NCI-H1417 treated with DMSO at 0.1 percent for 48 hours (cell line): Measurements from ENCODE around the gene MKI67.
"Not testable (repeated sequence)": the region's sequence is repeated elsewhere in the genome, so short reads cannot be mapped to it uniquely, and the experiment has no call there.

ENCODE experiments used
- DNase-seq: peaks from one replicate; lab custom pipeline; 2025; lab: John Stamatoyannopoulos, UW

The MKI67 gene

DNA sequence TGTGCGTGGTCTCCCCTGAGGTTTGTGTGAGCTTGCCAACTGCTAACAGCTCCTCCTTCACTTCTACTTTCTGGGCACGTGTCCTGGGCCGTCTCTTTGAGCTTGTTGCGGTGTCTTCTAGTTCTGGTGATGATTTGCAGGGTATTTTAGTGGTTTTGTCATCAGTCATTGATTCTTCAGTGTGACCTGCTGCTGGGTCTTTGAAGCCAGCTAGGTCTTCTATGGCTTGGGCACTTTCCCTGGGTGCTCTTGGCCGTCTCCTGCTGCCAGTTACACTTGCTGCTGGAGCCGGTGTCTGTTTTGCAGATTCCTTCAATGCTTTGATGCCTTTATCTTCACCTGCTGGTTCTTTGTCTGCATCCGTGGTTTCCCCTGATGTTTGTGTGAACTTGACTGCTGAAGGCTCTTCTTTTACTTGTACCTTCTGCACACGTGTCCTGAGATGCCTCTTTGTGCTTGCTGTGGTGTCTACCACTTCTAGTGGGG, 23.0 kb downstream of the MKI67 start:
- no peak for DNase-seq

DNA sequence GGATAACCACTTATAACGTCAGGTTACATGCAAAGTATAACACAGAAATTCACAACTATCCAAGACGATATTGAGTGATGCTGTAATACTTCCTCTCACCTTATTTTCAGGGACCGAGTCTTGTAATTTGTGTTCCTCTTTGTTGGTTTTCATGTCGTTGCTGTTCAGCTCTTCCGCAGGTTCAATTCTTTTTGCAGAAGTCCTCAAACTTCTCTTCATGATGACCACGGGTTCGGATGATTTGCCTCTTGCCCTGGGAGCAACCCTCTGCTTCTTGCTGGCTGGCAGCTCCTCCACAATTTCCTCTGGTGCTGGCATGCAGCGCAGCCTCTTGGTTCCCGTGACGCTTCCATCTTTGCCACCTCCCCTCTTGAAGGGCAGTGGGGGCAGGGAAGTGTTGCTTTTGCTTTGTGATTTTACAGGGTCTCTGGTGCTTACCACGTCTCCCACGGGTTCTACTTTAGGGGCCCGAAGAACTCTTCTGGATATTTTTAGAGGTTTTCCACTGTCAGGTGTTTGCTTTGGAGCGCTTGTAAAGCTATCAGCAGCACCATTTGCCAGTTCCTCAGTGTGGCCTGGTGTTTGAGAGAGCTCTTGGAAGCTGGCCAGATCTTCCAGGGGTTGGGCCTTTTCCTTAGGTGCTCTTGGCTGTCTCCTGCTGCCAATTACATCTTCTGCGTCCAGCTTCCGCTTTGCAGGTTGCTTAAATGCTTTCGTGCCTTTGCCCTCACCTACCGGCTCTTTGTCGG, 23.6 kb downstream of the MKI67 start:
- DNase-seq = no peak

DNA sequence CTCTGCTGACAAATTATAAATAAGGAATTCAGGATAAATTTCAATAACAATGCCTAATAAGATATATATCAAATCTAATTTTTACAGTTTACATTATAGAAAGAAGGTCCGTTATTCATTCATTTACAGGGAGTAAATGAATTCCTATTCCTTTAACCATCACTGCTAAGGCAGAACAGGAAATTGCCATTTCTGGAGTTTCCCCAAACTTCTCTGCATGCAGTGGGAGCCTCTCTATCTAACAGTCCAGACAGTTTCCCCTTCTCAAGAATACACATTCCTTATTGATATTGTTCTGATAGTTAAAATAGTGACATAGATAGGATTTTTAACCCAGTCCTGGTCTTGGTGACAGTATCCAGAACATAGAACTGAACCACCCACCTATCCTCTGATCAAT, 24.3 kb downstream of the MKI67 start:
- DNase-seq = no peak

DNA sequence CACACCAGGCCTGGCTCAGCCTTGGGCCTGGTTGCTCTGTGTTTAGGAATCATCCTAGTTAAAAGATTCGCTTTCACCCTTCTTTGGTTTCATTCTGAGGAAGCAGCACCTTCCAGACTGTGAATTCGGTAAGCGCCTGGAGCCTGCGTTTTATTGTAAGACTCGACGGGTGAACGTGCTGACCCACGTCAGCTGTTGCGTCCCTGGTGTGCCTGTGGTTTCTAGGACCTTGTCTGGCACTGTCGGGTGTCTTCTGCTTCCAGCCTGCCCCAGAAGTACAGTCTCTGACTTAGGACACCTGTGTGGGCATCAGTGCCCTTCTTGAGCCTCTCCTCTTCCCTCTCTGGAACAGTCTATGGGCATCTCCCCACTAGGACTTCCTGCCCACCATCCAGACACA, 26.3 kb downstream of the MKI67 start:
- DNase-seq = no peak

DNA sequence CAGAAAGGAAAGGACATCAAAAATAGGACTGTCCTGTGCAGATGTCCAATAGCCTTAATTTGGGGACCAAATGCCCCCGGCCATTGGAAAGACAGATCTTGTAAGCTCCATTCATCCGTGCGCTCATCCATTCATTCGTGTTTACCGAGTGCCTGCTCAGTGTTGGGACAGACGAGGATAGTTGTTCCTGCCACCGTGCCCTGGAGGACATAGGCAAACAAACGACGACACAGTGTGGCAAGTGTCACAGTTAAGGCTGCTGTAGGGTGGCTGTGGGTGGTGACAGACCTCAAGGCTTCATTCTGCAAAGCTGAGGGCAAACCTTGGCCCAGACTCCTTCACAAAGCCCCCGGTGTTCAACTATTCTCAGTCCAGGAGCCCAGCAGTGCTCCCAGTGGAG, 27.6 kb downstream of the MKI67 start:
- no peak for DNase-seq

DNA sequence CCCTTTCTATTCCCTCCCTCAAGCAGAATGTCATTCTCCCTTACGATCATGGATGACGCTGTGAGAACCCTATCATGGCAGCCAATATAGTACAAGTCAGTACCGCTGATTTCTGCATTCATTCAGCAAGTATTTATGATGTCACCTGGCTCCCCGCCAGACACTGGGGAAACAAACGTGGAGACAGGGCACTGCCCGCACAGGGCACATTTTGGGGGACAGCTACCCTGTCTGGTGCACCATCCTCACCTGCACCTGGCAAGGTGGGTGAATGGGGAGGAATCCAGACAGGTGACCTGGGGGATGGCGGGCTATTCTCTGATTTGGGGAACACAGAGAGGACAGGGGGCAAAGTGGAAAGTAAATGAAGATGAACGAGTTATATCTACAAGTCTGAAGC, 28.4 kb downstream of the MKI67 start:
- DNase-seq = no peak

DNA sequence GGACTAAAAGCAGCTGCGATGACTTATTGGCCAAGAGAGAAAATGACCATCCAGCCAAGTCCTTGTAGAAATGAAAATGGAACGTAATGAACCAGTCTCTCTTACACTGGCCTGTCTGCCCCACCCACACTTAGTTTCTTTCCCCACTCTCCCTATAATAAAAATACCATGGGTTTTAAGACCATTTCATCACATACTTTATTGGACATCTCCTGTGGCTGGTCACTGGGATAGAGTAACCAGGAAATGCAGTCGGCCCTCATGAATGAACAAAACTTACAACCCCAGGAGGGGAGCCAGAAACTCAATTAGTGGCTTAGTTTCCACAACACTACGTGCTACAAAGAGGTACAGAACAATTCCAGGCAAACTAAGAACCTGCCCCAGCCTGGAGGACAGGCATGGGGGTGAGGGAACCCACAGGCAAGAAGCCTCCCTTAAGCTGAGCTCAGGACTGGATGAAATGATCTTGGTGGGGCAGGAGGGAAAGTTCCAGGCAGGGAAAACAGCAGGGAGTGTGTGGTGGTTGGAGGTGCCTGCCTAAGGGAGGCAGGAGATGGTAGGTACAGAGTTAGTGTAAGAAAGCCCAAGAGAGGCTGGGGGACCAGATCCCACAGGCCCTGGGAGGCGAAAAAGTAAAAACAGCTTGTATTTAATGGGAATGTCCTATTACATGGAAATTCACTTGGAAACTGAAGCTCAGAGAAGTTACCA, 29.6 kb downstream of the MKI67 start:
- no peak for DNase-seq

DNA sequence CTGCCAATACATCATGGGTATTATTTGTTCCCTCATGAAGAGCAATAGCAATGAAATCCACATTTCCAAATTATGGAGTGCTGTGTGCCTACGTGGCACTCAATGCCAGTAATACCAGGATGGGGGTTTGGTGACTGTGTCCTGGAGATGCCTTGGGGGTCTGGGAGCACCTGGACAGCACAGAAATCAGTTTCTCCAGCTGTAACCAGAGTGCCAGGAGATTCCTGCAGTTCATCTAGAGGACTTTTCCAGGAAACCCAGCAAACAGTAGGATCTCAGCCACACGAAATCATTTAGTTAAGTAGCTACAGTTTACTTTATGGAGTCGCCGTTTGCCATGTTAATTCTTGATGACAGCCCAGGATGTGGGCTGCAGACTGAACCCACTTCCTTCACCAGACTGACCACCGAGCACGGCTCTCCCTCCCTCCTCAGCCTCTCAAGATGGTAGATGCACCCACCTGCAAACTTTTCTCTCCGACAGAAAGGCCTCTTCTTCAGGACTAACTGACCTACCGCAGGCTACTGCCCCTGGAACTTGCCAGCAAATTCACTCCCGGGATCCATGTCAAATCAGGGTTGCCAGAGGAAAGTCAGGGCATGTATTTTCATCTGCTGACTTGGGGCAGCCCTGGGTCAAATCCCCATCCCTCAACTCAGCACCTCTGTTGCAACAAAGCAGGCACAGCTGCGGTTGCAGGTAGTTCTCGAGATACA, 30.3 kb downstream of the MKI67 start:
- no peak for DNase-seq

DNA sequence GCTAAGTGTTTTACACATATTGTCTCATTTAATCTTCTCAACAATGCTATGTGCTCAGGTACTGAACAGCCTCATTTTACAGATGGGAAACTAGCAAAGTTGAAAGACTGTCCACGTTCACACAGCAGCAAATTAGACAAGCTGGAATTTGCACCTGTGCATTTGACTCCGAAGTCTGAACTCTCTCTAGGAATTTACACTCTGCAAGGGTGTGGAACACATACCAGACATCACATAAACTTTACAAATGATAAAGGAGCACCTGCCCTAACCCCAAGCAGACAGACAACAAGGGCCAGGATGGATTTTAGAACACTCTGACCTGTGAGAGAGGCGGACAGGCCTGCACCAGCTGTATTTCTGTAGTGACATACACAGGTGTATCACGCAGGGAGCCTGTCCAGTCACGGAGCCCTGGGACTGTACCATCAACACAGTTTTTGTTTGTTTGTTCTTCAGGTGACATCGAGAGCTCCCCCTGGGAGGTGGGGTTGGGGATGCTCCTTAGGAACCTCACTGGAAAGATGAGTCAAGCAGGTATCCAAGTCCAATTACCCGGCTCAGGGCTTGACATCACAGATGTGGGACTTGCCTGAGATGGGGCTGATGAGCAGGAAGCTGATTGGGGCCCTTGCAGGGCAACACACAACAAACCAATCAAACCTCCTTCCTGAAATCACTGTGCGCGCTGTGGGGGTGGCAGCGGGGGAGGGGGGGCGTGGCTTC, 31.0 kb downstream of the MKI67 start:
- no peak for DNase-seq

DNA sequence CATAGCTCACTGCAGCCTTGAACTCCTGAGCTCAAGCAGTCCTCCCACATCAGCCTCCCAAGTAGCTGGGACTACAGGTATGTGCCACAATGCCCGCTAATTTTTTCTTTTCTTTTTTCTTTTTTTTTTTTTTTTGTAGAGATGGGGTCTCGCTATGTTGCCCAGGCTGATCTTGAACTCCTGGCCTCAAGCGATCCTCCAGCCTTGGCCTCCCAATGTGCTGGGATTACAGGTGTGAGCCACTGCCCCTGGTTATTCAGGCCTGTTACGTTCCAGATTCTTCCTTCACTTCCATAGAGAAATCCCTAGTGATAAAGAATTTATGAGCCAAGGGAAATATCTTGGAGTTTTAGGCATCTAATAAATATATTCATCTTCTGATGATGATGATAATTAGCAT, 31.6 kb downstream of the MKI67 start:
- not testable (repeated sequence) for DNase-seq

DNA sequence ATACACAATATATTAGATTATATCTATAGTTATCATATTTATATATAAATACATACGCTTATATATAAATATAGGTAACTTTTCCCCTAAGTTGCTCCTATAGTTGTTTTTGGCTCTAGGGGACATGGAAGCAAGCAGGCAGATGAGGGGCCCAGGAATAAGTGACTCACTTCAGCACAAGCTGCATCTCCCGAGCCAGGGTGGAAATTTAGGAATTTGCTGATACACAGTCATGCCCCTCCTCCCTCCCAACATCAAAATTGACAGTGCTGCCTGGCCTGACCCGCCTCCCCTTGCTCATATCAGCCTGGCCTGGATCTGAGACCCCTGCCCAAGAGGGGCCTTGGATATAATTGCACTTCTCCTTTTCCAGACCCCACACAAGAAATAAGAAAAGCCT, 33.8 kb downstream of the MKI67 start:
- DNase-seq = no peak

DNA sequence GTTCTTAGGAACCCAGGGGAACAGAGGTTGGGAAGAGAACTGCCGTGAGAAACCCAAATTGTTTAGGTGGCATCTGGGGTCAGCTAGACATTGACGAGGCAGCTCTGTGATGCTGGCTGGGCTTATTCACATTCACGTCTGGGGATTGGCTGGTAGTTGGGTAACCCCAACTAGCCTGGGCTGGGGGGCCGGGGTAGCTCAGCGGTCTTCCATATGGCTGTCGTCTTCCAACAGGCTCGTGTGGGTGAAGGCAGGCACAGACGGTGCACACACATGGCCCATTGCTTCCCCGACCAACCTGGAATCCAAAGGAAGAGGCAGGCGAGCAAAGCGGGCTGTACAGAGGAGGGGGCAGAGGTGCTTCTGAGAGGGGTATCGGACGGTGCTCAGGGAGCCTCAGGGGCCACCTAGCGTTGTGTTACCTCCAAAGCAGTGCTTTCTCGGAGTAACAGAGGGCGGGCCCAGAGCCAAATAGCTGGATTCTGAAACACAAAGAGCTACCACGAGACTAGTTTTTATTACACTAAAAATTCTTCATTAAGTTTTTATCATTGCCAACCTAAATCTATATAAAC, 34.5 kb downstream of the MKI67 start:
- DNase-seq = no peak

DNA sequence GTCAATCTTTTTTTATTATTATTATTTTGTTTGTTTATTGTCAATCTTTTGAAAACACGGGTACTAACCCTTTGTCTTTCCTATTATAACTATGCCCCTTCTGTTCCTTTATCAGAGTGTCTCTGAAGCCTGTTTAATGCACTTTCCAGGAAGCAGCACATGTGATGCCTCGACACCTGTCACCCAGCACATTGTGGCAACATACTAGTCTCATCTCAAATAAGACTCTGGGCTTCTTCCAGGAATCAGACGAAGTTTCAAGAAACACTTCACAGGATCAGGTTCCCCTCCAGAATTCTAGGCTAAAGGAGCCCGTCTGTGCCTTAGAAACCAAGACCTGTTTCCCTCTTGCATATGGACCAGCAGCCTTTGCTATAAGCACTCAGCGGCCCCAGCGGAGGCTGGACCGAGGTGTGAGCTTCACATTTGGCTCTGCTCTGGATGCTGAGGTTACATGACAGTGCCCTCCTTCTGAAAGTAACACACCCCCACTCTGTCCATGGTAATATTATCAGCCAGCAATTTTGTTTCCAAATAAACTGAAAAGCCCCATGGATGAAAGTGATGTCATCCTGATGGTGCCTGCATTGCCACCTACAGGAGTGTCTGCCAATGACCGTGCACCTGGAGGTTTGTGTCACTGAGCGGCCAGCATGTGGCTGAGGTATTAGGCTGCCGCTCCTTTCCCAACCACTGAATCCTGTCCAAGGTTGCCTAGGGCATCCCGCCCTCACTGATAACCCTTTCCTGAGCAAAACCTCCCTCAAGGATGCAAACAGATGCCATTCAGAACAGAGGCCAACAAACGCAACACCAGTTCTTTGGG, 38.1 kb downstream of the MKI67 start:
- DNase-seq = no peak

DNA sequence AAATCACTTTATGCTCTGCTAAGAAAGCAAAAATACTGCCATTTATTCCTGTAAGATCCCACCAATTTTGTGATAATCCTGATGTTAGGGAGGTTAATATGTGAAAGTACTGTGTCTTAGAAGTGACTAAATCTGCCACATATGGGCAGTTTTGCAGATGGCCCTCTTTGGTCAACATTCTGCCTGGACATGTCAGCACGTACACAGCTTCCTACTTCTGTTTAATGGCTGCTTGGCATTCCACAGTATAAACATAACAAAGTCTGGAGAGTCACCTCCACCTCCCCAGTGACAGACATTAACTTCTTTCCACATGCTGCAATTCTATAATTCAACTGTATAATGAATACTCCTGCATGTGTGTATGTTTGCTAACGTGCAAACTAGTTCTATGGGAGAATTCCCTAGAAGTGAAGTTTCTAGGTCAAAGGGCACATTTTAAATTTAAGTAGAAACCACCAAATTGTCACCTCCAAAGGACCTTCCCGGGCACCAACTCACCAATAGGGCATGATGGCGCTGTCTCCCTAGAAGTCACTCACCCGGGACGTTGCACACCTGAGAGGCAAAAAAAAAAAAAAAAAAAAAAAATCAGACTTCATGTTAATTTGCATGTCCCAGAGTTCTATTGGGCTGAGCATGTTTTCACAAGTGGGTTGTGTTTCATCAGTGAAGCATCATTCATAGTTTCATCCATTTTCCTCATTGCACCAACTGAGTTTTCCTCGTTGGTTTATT, 38.9 kb downstream of the MKI67 start:
- no peak for DNase-seq

DNA sequence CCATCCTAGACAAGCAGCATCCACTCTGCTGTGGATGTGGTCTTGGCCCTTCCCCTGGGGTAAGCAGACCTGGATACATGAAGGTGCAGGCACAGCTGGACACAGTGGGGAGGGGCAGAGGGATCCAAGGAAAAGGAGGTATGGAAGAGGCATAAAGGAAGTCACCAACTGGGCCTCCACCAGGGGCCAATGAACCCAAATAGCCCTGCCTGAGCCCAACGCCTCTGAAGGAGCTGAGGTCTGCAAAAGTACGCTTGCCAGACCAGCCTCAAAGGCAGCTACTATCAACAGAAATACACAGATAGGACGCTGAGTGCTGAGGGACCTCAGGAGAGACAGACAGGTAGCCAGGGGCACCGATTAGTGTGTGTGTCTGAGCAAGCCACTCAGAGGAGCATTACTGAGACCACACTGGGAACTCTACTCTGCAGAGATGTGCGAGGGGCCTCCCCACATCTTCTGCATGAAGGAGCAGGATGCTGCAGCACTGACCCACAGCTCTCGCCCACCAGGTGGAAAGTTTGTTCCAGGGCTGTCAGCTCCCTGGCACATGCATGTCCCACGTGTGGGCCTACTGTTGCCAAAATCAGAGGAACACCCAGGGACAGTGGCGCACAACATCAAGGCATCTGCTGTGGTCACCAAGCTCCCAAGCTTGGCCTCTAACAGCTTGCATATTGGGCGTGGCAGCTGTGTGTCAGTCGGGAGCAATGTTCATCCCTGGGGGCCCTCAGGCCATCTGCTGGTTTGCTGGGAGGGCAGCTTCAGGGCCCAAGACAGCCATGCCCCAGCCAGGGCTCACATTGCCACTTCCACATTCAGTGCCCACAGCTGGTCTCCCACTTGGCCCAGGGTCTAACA, 40.0 kb downstream of the MKI67 start:
- no peak for DNase-seq

DNA sequence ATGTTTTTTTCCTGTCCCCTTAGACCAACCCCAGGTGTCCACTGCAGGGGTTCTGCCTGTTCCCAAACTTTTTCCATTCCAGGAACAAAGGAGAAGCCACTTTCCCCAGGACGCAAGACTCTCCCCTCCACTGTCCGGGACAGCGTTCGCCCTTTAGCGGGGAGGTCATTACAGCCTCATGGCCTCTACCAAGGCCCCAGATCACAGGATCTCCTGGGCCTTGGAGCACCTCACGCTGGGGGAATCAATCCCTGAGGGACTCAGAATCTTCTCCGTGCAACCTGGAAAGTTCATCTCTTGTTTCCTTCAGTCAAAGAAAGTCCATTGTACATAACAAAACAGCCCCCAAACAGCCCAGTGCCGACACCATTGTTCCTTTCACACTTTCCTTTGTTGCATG, 41.2 kb downstream of the MKI67 start:
- no peak for DNase-seq

DNA sequence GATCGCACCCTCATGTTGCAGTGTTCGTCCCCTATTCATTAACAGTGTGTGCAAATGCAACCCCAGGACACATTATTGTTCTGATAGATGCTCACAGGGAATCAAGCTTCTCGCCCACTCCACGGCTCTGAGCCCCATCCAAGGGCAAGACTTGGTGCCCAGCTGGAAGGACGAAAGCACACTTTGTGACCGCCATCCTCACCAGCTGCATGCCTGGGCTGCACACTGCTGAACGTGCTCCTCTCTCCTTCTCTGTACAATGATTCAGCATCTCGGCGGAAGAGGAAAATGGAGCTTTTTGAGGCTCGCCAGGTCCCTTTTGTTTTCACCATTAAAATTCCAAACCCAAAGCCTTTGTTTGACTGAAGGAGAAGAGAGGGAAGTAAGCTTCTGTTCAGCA, 41.9 kb downstream of the MKI67 start:
- DNase-seq = no peak

DNA sequence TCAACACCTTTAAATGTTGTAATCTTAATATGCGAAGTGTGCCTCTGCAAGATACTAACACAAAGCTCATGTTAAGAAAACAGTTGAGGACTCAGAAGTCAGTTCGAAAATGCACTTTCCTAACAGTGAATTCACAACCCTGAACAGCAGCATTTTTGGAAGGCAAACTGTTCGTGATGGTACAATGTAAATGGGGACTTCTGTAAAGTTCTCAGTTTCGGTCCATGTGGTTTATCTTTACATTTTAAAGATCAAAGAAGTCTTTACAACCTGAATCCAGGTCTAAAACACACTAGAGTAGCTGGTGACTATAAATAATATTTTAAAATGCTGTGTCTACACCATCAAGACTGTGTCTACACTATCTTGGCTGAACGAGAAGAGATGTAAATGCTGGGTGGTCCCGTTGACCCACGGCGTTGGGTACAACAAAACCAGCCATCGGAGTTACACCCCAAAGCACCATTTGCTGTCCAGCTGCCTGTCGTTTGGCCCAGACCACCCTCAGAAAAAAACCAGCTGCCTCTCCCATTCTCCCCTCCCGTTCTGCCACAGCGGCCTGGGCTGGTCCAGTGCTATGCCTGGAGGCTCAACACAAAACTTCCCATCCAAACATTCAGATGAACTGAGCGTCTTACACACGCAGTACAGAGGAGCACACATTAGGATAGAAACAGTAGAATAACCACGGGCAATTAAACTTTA, 42.9 kb downstream of the MKI67 start:
- DNase-seq = no peak

DNA sequence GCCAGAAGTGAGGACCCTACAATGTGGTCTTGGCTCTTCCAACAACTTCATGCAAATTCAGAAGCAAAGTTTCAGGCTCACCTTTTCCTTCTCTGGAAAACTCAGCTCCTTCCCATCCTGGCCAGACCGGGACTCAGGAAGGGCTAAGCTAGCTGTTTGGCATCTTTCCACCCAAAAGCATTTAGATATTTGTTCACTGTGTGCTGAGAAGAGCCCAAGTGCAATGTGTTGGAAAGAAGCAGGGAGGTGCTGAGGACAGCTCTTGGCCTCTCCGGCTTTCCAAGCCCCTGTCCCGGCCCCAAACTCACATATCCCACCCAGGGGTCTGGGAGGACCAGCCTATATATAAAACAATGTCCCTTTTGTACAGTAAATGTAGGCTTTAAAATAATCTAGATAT, 44.5 kb downstream of the MKI67 start:
- DNase-seq = no peak
